Mammary epithelial cell (primary cell): ENCODE measurements around the gene FBXW4.

Source experiments
- CTCF ChIP-seq, 2 donors: IDR thresholded peaks in 1 of 2; conservative IDR thresholded peaks in 1 of 2; 2 replicates each; pipeline ENCODE4 v1.5.1; 2011 to 2012; ENCODE audit warnings: inconsistent platforms in 2 of 2, low read length in 2 of 2, mild to moderate bottlenecking in 2 of 2, control low read depth in 1 of 2, low read depth in 1 of 2; ENCODE audit not compliant: insufficient read depth in 1 of 2; ENCODE audit errors: extremely low read depth in 1 of 2
- EZH2 ChIP-seq: IDR thresholded peaks from 2 replicates; pipeline ENCODE4 v1.6.1; 2012; ENCODE audit warnings: low read length, inconsistent platforms, borderline replicate concordance

DNA sequence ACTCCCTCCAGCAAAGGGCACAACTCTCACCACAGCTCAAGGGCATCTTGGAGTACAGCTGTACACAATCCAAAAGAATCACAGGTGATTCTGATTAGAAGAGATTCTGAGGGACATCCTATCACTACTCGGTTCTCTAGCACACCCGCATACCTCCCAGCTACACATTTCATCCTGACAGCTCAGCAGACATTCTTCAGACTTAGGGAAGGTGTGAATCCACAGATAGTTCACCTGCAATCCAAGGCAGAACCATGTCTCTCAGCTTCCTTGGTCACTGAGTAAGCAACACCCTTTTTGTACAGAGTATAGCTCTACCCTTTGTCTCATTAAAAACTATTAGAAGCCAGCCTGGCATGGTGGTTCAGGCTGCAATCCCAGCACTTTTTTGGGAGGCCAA lies 26.8 kb upstream of the FBXW4 start:
- TF ChIP-seq CTCF (conservative IDR thresholded peaks at IDR 0.05 in 1 of 2, IDR thresholded peaks at IDR 0.05 in 1 of 2; ENCODE audit: extremely low read depth in 1 of 2, insufficient read depth in 1 of 2, low read depth in 1 of 2, low read length in 2 of 2) (no peak), EZH2 (no peak)
